ENCODE results near the gene MLF1. TPM values are rescaled to one million over a fixed set of nuclear protein-coding genes. Genes with fewer than 3 reads are reported as not detected.

MLF1 gene
- total RNA-seq, 1 experiment from 2014 or later = 43.7 TPM

GRCh38 chr3:158642474-158643210, 71.6 kb downstream of the MLF1 start:
- intact Hi-C loops (cut with micrococcal nuclease) = loop anchor here (10.0 kb wide), 2 partner anchors 612 to 1028 kb away; no protein-coding TSS in a partner anchor
- H3K9me2 ChIP-seq (ENCODE audit: insufficient read depth) = no peaks in the 10 kb centered on the region
- H4K20me1 ChIP-seq (ENCODE audit: insufficient read depth) = no peaks in the 10 kb centered on the region
- no peak overlapping the region for H3K9ac ChIP-seq (ENCODE audit: low read length)
- H3K4me2 ChIP-seq (ENCODE audit: low read length) = no peak overlapping the region
- ChIA-PET RAD21 (ENCODE audit: low non-redundant PET in 1 of 2, low total read pairs in 2 of 2, uncharacterized antibody in 2 of 2, unreplicated experiment in 2 of 2) (no interaction called here), POLR2A (no interaction called here), CTCF (interaction anchor here (2.9 kb wide), 1 partner anchor 147 kb away, joined by 12 read pairs; no protein-coding TSS in a partner anchor)
- no peaks in the 10 kb centered on the region for H3K9me3 ChIP-seq (ENCODE audit: control insufficient read depth in 1 of 2, insufficient read depth in 1 of 2, low read depth in 1 of 2, low read length in 2 of 2)
- no peak overlapping the region for H3K27ac ChIP-seq (ENCODE audit: low read depth, low read length)
- H3K36me3 ChIP-seq (ENCODE audit: control insufficient read depth in 1 of 2, insufficient read depth in 2 of 2, low read length in 2 of 2) = peaks cover 6 to 7% of the 10 kb centered on the region in 2 experiments; a peak in 2 of 4 replicates
- TF ChIP-seq ZNF274 (IDR thresholded peaks at IDR 0.05; ENCODE audit: low read depth, low read length) (no peak), ELF1 (IDR thresholded peaks at IDR 0.05; ENCODE audit: borderline replicate concordance, low read depth) (no peak), REST (IDR thresholded peaks at IDR 0.05; ENCODE audit: low read depth) (no peak), ZBTB33 (IDR thresholded peaks at IDR 0.05; ENCODE audit: extremely low read depth, insufficient replicate concordance, low read length) (no peak), SIN3A (IDR thresholded peaks at IDR 0.05; ENCODE audit: low read depth) (no peak), JUND (IDR thresholded peaks at IDR 0.05) (no peak), EZH2 (IDR thresholded peaks at IDR 0.05) (no peak), SRF (IDR thresholded peaks at IDR 0.05; ENCODE audit: low read depth) (no peak)
- ATAC-seq = no peak
- no peak overlapping the region for H3K4me3 ChIP-seq (replicated peaks in 1 of 2; ENCODE audit: low read depth in 1 of 2, low read length in 2 of 2)
- H3K79me2 ChIP-seq (ENCODE audit: insufficient read depth, low read length) = peaks cover 33% of the 10 kb centered on the region
- BruUV-seq (replicated peaks) = no TSS peak
- H3K4me1 ChIP-seq (ENCODE audit: control insufficient read depth in 1 of 2, insufficient read depth in 2 of 2, low read length in 2 of 2) = peaks cover 7 to 13% of the 10 kb centered on the region in 2 experiments; a peak in 3 of 4 replicates
- no peak overlapping the region for H2AFZ ChIP-seq (ENCODE audit: low read depth, low read length, poor library complexity, severe bottlenecking)
- H3K27me3 ChIP-seq (ENCODE audit: insufficient read depth, low read length) = no peaks in the 10 kb centered on the region
- no peak for DNase-seq (ENCODE audit: low read depth, low spot score)

Measured in HCT116 (cell line).